Endothelial cell of umbilical vein (primary cell): Measurements from ENCODE around the gene KLHL26.

Source experiments
- CTCF ChIP-seq, 2 donors: IDR thresholded peaks; 1 replicate in 1 of 2; 2 replicates in 1 of 2; pipeline ENCODE4 v1.5.1; 2011; ENCODE audit warnings: low read length in 2 of 2, mild to moderate bottlenecking in 2 of 2, moderate library complexity in 2 of 2, control low read depth in 1 of 2, inconsistent platforms in 1 of 2, low read depth in 1 of 2; ENCODE audit not compliant: insufficient read depth in 1 of 2; ENCODE audit errors: extremely low read depth in 1 of 2
- EZH2 ChIP-seq: IDR thresholded peaks from 2 replicates; pipeline ENCODE4 v1.6.1; 2012; ENCODE audit warnings: borderline replicate concordance, low read depth, mild to moderate bottlenecking, moderate library complexity, low read length, inconsistent platforms; ENCODE audit not compliant: severe bottlenecking
- FOS ChIP-seq: IDR thresholded peaks from 2 replicates; pipeline ENCODE4 v1.6.1; 2011; ENCODE audit warnings: mild to moderate bottlenecking, low read length, moderate library complexity, borderline replicate concordance; ENCODE audit not compliant: insufficient read depth
- JUN ChIP-seq: IDR thresholded peaks from 2 replicates; pipeline ENCODE4 v1.6.1; 2011; ENCODE audit warnings: borderline replicate concordance, low read depth; ENCODE audit not compliant: insufficient read length, insufficient read depth
- MAX ChIP-seq: IDR thresholded peaks from 2 replicates; pipeline ENCODE4 v1.6.1; 2011; ENCODE audit not compliant: insufficient read depth, insufficient read length
- POLR2A ChIP-seq: IDR thresholded peaks from 2 replicates; pipeline ENCODE4 v1.6.1; 2012; ENCODE audit warnings: low read depth, mild to moderate bottlenecking, control low read depth, low read length
- POLR2AphosphoS5 ChIP-seq: IDR thresholded peaks from 2 replicates; pipeline ENCODE4 v1.6.1; 2012; ENCODE audit warnings: low read depth, mild to moderate bottlenecking, control low read depth, low read length, moderate library complexity; ENCODE audit not compliant: insufficient read depth

GRCh38 chr19:18650468-18651041, 13.7 kb downstream of the KLHL26 start:
- TF ChIP-seq CTCF (IDR thresholded peaks at IDR 0.05; ENCODE audit: extremely low read depth in 1 of 2, insufficient read depth in 1 of 2, low read depth in 1 of 2, low read length in 2 of 2) (no peak), MAX (no peak), EZH2 (no peak), JUN (no peak), POLR2A (no peak), POLR2AphosphoS5 (no peak), FOS (no peak)
